ENCODE data around the gene GTF2A2.

The GTF2A2 gene

DNA sequence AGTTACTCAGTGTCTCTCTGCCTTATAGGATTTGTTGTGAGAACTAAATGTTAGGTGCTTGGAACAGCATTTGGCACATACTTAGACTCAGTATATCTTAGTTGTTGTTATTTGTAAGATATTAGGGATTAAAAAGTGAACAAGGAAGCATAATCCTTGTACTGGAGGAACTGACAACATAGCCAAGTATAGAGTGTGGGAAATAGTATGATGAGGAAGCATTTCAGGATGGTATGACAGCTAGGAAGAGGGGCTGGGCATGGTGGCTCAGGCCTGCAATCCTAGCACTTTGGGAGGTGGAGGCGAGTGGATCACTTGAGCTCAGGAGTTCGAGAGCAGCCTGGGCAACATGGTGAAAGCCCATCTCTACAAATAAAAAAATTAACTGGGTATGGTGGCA lies 62.3 kb downstream of the GTF2A2 start:
- no peaks in the 10 kb centered on the region for H3K27me3 Mint-ChIP-seq
- H3K36me3 Mint-ChIP-seq, result no peaks in the 10 kb centered on the region
- no peaks in the 10 kb centered on the region for H3K9me3 Mint-ChIP-seq
- H3K27ac Mint-ChIP-seq, result no peak overlapping the region
- peaks cover 5% of the 10 kb centered on the region for H3K4me1 Mint-ChIP-seq
- H3K4me3 Mint-ChIP-seq, result no peak overlapping the region

GRCh38 chr15:59594493-59594942 lies 62.8 kb downstream of the GTF2A2 start:
- Mint-ChIP-seq H3K4me3 (no peak overlapping the region), H3K36me3 (no peaks in the 10 kb centered on the region), H3K4me1 (peaks cover 5% of the 10 kb centered on the region), H3K27ac (no peak overlapping the region), H3K27me3 (no peaks in the 10 kb centered on the region), H3K9me3 (no peaks in the 10 kb centered on the region)

GRCh38 chr15:59591356-59591755 lies 66.0 kb downstream of the GTF2A2 start:
- no peak overlapping the region for H3K27ac Mint-ChIP-seq
- peaks cover 9% of the 10 kb centered on the region for H3K4me1 Mint-ChIP-seq
- H3K27me3 Mint-ChIP-seq, result no peaks in the 10 kb centered on the region
- H3K9me3 Mint-ChIP-seq, result no peaks in the 10 kb centered on the region
- H3K4me3 Mint-ChIP-seq, result no peak overlapping the region
- H3K36me3 Mint-ChIP-seq, result no peaks in the 10 kb centered on the region

DNA sequence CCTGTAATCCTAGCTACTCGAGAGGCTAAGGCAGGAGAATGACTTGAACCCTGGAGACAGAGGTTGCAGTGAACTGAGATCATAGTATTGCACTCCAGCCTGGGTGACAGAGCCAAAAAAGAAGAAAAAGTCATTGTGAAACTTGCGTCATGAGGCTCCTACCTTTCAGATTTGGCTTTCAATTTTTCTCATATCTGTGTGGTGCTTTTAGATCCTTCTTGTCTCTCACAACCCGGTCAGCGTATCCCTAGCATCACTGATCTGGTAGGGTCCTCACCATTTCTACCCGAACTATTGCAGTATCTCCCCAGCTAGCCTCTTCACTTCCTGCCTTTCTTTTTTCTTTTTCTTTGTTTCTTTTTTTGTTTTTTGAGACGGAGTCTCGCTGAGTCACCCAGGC lies 67.3 kb downstream of the GTF2A2 start:
- no peaks in the 10 kb centered on the region for H3K36me3 Mint-ChIP-seq
- H3K27me3 Mint-ChIP-seq, result no peaks in the 10 kb centered on the region
- H3K4me3 Mint-ChIP-seq, result no peak overlapping the region
- H3K4me1 Mint-ChIP-seq, result peaks cover 9% of the 10 kb centered on the region
- H3K9me3 Mint-ChIP-seq, result no peaks in the 10 kb centered on the region
- H3K27ac Mint-ChIP-seq, result no peak overlapping the region

Measured in activated naive CD4-positive, alpha-beta T cell treated with anti-CD3 and anti-CD28 coated beads, Interleukin-2, amount 50 U/mL, for 24 hours (primary cell).